ENCODE results near the gene RFFL. TPM values are rescaled to one million over a fixed set of nuclear protein-coding genes. Genes with fewer than 3 reads are reported as not detected.
A peak's percentile ranks its signal among the peaks of the same experiment; 100 is the strongest.

Gene RFFL
- total and polyA plus RNA-seq, 2 of the 4 experiments (the other 2 are of a cell fraction): 11.6 to 19.2 TPM

- no peak overlapping the region for H3K4me3 ChIP-seq (ENCODE audit: insufficient read depth, low read depth, low read length)
- peak overlapping the region; percentile 77 for H3K27ac ChIP-seq (ENCODE audit: insufficient read depth, low read length)
- H4K5ac ChIP-seq (ENCODE audit: low read depth, low read length): peak overlapping the region; percentile 23; the same call in 1 of the 2 replicates
- peak overlapping the region; percentile 63 for H2BK120ac ChIP-seq (ENCODE audit: low read depth, low read length)
- no CpG with 5 or more reads among the region's 3 CpGs for WGBS, 2 experiments (ENCODE audit: extremely low coverage in 2 of 2, insufficient read length in 1 of 2)
- peak overlapping the region; percentile 17 for H3K4me2 ChIP-seq (ENCODE audit: low read depth, low read length)
- CTCF ChIA-PET: interaction anchor here (0.6 to 1.1 kb wide), 3 partner anchors 25 to 416 kb away, joined by 3 to 7 read pairs (median 3); no protein-coding TSS in a partner anchor
- no TSS peak for BruUV-seq (replicated peaks)
- peak overlapping the region; percentile 69 for H2AFZ ChIP-seq (replicated peaks; ENCODE audit: low read length, poor library complexity)
- POLR2A ChIA-PET (ENCODE audit: unreplicated experiment): interaction anchor here (1.0 kb wide), 1 partner anchor 123 kb away, joined by 3 read pairs; the partner anchor contains the start of gene RAD51D
- peaks cover 54% of the 10 kb centered on the region for H3K36me3 ChIP-seq (ENCODE audit: control insufficient read depth, insufficient read depth, low read length)
- H2BK15ac ChIP-seq (ENCODE audit: low read depth, low read length): no peak overlapping the region; the same call in 2 of the 3 replicates
- H3K4ac ChIP-seq (ENCODE audit: low read depth, low read length): peak overlapping the region; percentile 64
- ATAC-seq (ENCODE audit: low read depth) (no peak; the same call in 1 of the 2 replicates), DNase-seq (peak; percentile 7)
- H3K9me1 ChIP-seq (ENCODE audit: insufficient read depth, low read length): peaks cover 13% of the 10 kb centered on the region
- H3K18ac ChIP-seq (ENCODE audit: low read depth, low read length): peak overlapping the region; percentile 15
- H3K56ac ChIP-seq (ENCODE audit: extremely low read depth, insufficient read depth, low read length): no peak overlapping the region
- H3K4me1 ChIP-seq (ENCODE audit: control insufficient read depth, insufficient read depth, low read length): peaks cover 18% of the 10 kb centered on the region
- H3K9ac ChIP-seq (ENCODE audit: low read depth, low read length): no peak overlapping the region
- peak overlapping the region; percentile 35 for H2BK5ac ChIP-seq (ENCODE audit: low read depth, low read length, poor library complexity, severe bottlenecking)
- peak overlapping the region; percentile 71; the same call in 1 of the 2 replicates for H2AK5ac ChIP-seq (ENCODE audit: low read depth, low read length)
- intact Hi-C loops (cut with micrococcal nuclease) (loop anchor here (1.0 to 10.0 kb wide), 3 partner anchors 15 to 574 kb away; no protein-coding TSS in a partner anchor), in situ Hi-C loops (cut with MboI; ENCODE audit: low sequenced_read_pairs) (loop anchor here (5.0 to 25.0 kb wide), 2 partner anchors 96 to 591 kb away; partner anchors contain the start of genes AP2B1 and PEX12), dilution Hi-C loops (cut with HindIII; ENCODE audit: low sequenced_read_pairs, unreplicated experiment) (no loop called here)
- no peak overlapping the region for H2BK20ac ChIP-seq (ENCODE audit: low read depth, low read length)
- H4K8ac ChIP-seq (ENCODE audit: low read depth in 2 of 2, low read length in 2 of 2): peak overlapping the region; percentile 78 to 83; a peak in 2 of 4 replicates
- H3K14ac ChIP-seq (replicated peaks; ENCODE audit: low read depth, low read length): peak overlapping the region; percentile 33; the same call in 1 of the 2 replicates
- no peaks in the 10 kb centered on the region for H3K9me3 ChIP-seq (ENCODE audit: control insufficient read depth, insufficient read depth, low read length)
- H4K91ac ChIP-seq (ENCODE audit: insufficient read depth, low read depth, low read length): peak overlapping the region; percentile 54
- peaks cover 0 to 10% of the 10 kb centered on the region in 2 experiments; a peak in 1 of 4 replicates for H3K79me1 ChIP-seq (ENCODE audit: low read depth in 1 of 2, low read length in 2 of 2)
- no peak overlapping the region for H3K23ac ChIP-seq (ENCODE audit: low read depth, low read length)
- no peak overlapping the region for H2AK9ac ChIP-seq (replicated peaks; ENCODE audit: low read depth, low read length, poor library complexity)
- no peaks in the 10 kb centered on the region for H4K20me1 ChIP-seq (ENCODE audit: insufficient read depth, low read length)
- no peaks in the 10 kb centered on the region for H3K27me3 ChIP-seq (ENCODE audit: control insufficient read depth, insufficient read depth, low read length)
- TF ChIP-seq, protein P1, sequence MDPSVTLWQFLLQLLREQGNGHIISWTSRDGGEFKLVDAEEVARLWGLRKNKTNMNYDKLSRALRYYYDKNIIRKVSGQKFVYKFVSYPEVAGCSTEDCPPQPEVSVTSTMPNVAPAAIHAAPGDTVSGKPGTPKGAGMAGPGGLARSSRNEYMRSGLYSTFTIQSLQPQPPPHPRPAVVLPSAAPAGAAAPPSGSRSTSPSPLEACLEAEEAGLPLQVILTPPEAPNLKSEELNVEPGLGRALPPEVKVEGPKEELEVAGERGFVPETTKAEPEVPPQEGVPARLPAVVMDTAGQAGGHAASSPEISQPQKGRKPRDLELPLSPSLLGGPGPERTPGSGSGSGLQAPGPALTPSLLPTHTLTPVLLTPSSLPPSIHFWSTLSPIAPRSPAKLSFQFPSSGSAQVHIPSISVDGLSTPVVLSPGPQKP (IDR thresholded peaks at IDR 0.05; ENCODE audit: borderline replicate concordance, low read depth, low read length): no peak
- TF ChIP-seq CHD1 (IDR thresholded peaks at IDR 0.05; ENCODE audit: low read depth, low read length): no peak
- TF ChIP-seq MAZ (IDR thresholded peaks at IDR 0.05; ENCODE audit: borderline replicate concordance, low read depth, low read length): no peak
- TF ChIP-seq MXI1 (IDR thresholded peaks at IDR 0.05; ENCODE audit: borderline replicate concordance, low read depth, low read length): no peak
- TF ChIP-seq CEBPB (IDR thresholded peaks at IDR 0.05; ENCODE audit: low read depth, low read length): no peak
- TF ChIP-seq, protein P2, sequence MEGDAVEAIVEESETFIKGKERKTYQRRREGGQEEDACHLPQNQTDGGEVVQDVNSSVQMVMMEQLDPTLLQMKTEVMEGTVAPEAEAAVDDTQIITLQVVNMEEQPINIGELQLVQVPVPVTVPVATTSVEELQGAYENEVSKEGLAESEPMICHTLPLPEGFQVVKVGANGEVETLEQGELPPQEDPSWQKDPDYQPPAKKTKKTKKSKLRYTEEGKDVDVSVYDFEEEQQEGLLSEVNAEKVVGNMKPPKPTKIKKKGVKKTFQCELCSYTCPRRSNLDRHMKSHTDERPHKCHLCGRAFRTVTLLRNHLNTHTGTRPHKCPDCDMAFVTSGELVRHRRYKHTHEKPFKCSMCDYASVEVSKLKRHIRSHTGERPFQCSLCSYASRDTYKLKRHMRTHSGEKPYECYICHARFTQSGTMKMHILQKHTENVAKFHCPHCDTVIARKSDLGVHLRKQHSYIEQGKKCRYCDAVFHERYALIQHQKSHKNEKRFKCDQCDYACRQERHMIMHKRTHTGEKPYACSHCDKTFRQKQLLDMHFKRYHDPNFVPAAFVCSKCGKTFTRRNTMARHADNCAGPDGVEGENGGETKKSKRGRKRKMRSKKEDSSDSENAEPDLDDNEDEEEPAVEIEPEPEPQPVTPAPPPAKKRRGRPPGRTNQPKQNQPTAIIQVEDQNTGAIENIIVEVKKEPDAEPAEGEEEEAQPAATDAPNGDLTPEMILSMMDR (conservative IDR thresholded peaks at IDR 0.05; ENCODE audit: low read depth, low read length): no peak
- no peak for TF ChIP-seq BHLHE40 (IDR thresholded peaks at IDR 0.05; ENCODE audit: low read depth, low read length)
- no peak for TF ChIP-seq SMC3 (IDR thresholded peaks at IDR 0.05; ENCODE audit: low read depth, low read length)
- no peak for TF ChIP-seq MAFK (IDR thresholded peaks at IDR 0.05; ENCODE audit: low read depth, low read length)
- no peak for TF ChIP-seq FOS (IDR thresholded peaks at IDR 0.05; ENCODE audit: low read depth, low read length)
- TF ChIP-seq RFX5 (IDR thresholded peaks at IDR 0.05; ENCODE audit: low read depth, low read length): no peak
- no peak for TF ChIP-seq NFE2L2 (IDR thresholded peaks at IDR 0.05; ENCODE audit: low read depth, low read length)
- no peak for TF ChIP-seq RAD21 (IDR thresholded peaks at IDR 0.05; ENCODE audit: low read length)
These were observed 66.9 kb downstream of the RFFL start for GRCh38 chr17:34996422-34997285.
